Endothelial cell of umbilical vein (primary cell): ENCODE measurements around the gene NUAK1. TPM values are rescaled to one million over a fixed set of nuclear protein-coding genes. Genes with fewer than 3 reads are reported as not detected.

Experiments
- BruUV-seq: library from RNA; stranded (reverse); fragments of 400-500 nt; replicated peaks from 2 replicates; lab custom pipeline; 2021; lab: Mats Ljungman, UMichigan
- CTCF ChIA-PET: fragments of 300-600, 350-600 bp; sonication (Branson Sonifier 250); formaldehyde crosslinking; loops from one replicate; lab custom pipeline; 2021; ENCODE audit warnings: antibody characterized with exemption, inconsistent platforms; lab: Charles Lee
- POLR2A ChIA-PET: fragments of 300-600, 350-600 bp; sonication (Branson Sonifier 250); formaldehyde crosslinking; loops from one replicate; lab custom pipeline; 2021; ENCODE audit warnings: antibody characterized with exemption, inconsistent platforms; lab: Charles Lee
- DNase-seq: peaks from one replicate; pipeline ENCODE4 v3.0.0-alpha.2; 2011; ENCODE audit warnings: low read depth, low spot score
- FAIRE-seq: peaks from 2 replicates; lab custom pipeline; 2011; peaks lifted over from hg19 to GRCh38; lab: Jason Lieb, UNC
- H2AFZ ChIP-seq: 2 replicates; pipeline ENCODE4 v1.6.0; 2012; ENCODE audit warnings: low read depth, low read length, control low read depth, inconsistent platforms
- H3K27ac ChIP-seq: 2 replicates; pipeline ENCODE4 v1.5.1; 2011; ENCODE audit warnings: low read depth, mild to moderate bottlenecking, control low read depth, low read length, moderate library complexity; ENCODE audit not compliant: insufficient read depth
- H3K27me3 ChIP-seq, 2 experiments: 2 replicates each; pipeline versions ENCODE4 v1.6.0 to v1.6.1; 2011; ENCODE audit warnings: low read length in 2 of 2, mixed read lengths in 1 of 2; ENCODE audit not compliant: control insufficient read depth in 2 of 2, insufficient read depth in 2 of 2
- H3K36me3 ChIP-seq, 2 experiments: 2 replicates in 1 of 2; 3 replicates in 1 of 2; pipeline ENCODE4 v1.5.1; 2011; ENCODE audit warnings: low read length in 2 of 2, mild to moderate bottlenecking in 1 of 2, moderate library complexity in 1 of 2; ENCODE audit not compliant: control insufficient read depth in 2 of 2, insufficient read depth in 2 of 2; ENCODE audit errors: extremely low read depth in 1 of 2
- H3K4me1 ChIP-seq: 3 replicates; pipeline ENCODE4 v1.5.1; 2011; ENCODE audit warnings: mild to moderate bottlenecking, low read length; ENCODE audit not compliant: control insufficient read depth, insufficient read depth; ENCODE audit errors: extremely low read depth
- H3K4me2 ChIP-seq: 2 replicates; pipeline ENCODE4 v1.6.1; 2011; ENCODE audit warnings: low read length, control low read depth, mixed read lengths; ENCODE audit not compliant: insufficient read depth
- H3K4me3 ChIP-seq, 3 experiments: fragments of 200-600 bp in 1 of 3; sonication (generic), shearing (Covaris generic) in 1 of 3; replicated peaks in 1 of 3; 2 replicates each; pipeline ENCODE4 v1.5.1; 2011 to 2016; ENCODE audit warnings: control low read depth in 3 of 3, low read length in 3 of 3, mild to moderate bottlenecking in 2 of 3, inconsistent platforms in 1 of 3, low read depth in 1 of 3, moderate library complexity in 1 of 3; ENCODE audit not compliant: insufficient read depth in 1 of 3
- H3K79me2 ChIP-seq: 2 replicates; pipeline ENCODE4 v1.6.0; 2012; ENCODE audit warnings: low read length, inconsistent platforms; ENCODE audit not compliant: control insufficient read depth, insufficient read depth
- H3K9ac ChIP-seq: replicated peaks from 2 replicates; pipeline ENCODE3; 2011; ENCODE audit warnings: low read length, control low read depth; ENCODE audit not compliant: insufficient read depth; ENCODE audit errors: extremely low read depth
- H3K9me1 ChIP-seq: replicated peaks from 3 replicates; pipeline ENCODE4 v1.6.0; 2011; ENCODE audit warnings: mild to moderate bottlenecking, low read length; ENCODE audit not compliant: control insufficient read depth, insufficient read depth; ENCODE audit errors: extremely low read depth
- H3K9me3 ChIP-seq: replicated peaks from 2 replicates; pipeline ENCODE4 v1.5.1; 2012; ENCODE audit warnings: low read length, inconsistent platforms; ENCODE audit not compliant: control insufficient read depth, insufficient read depth
- H4K20me1 ChIP-seq: replicated peaks from 2 replicates; pipeline ENCODE3; 2011; ENCODE audit warnings: mild to moderate bottlenecking, low read length; ENCODE audit not compliant: control insufficient read depth, insufficient read depth; ENCODE audit errors: extremely low read depth
- EZH2 ChIP-seq: IDR thresholded peaks from 2 replicates; pipeline ENCODE4 v1.6.1; 2012; ENCODE audit warnings: borderline replicate concordance, low read depth, mild to moderate bottlenecking, moderate library complexity, low read length, inconsistent platforms; ENCODE audit not compliant: severe bottlenecking
- FOS ChIP-seq: IDR thresholded peaks from 2 replicates; pipeline ENCODE4 v1.6.1; 2011; ENCODE audit warnings: mild to moderate bottlenecking, low read length, moderate library complexity, borderline replicate concordance; ENCODE audit not compliant: insufficient read depth
- GATA2 ChIP-seq: IDR thresholded peaks from 2 replicates; pipeline ENCODE4 v1.7.0; 2011; ENCODE audit warnings: low read depth, mild to moderate bottlenecking, moderate library complexity, mixed read lengths, low read length; ENCODE audit not compliant: insufficient read length, insufficient read depth
- JUN ChIP-seq: IDR thresholded peaks from 2 replicates; pipeline ENCODE4 v1.6.1; 2011; ENCODE audit warnings: borderline replicate concordance, low read depth; ENCODE audit not compliant: insufficient read length, insufficient read depth
- MYC ChIP-seq: IDR thresholded peaks from one replicate; pipeline ENCODE4 v1.6.1; 2011; ENCODE audit warnings: mild to moderate bottlenecking, low read depth, low read length
- POLR2A ChIP-seq: IDR thresholded peaks from 2 replicates; pipeline ENCODE4 v1.6.1; 2012; ENCODE audit warnings: low read depth, mild to moderate bottlenecking, control low read depth, low read length
- POLR2AphosphoS5 ChIP-seq: IDR thresholded peaks from 2 replicates; pipeline ENCODE4 v1.6.1; 2012; ENCODE audit warnings: low read depth, mild to moderate bottlenecking, control low read depth, low read length, moderate library complexity; ENCODE audit not compliant: insufficient read depth
- dilution Hi-C: fragments of 300-500 bp; cut with MboI; formaldehyde crosslinking; loops from one replicate; pipeline ENCODE4 v1.15.0; 2019; ENCODE audit warnings: low sequenced_read_pairs; ENCODE audit not compliant: extremely low pct_ligation_motif_present
- intact Hi-C: fragments of 100-400 bp; cut with micrococcal nuclease; formaldehyde crosslinking; loops from one replicate; pipeline ENCODE4 v1.10.0; 2022
- polyA plus RNA-seq, 4 experiments: library from polyadenylated mRNA; depleted of rRNA in 3 of 4; stranded (reverse) in 3 of 4; unstranded in 1 of 4; fragments of >200 nt; gene quantifications; 2 replicates each; pipeline versions ENCODE4 v1.2.1 to v1.2.3, GENCODE V29; 2011 to 2012; ENCODE audit warnings: missing spikeins in 1 of 4
- total RNA-seq: library from RNA; stranded (reverse); gene quantifications from 2 replicates; pipeline ENCODE4 v1.2.3, GENCODE V29; 2021
- TF ChIP-seq, protein P1 (sequence below): IDR thresholded peaks from 2 replicates; pipeline ENCODE4 v1.6.1; 2011; ENCODE audit not compliant: insufficient read depth, insufficient read length
- TF ChIP-seq, protein P2 (sequence below), 2 donors: IDR thresholded peaks; 1 replicate in 1 of 2; 2 replicates in 1 of 2; pipeline ENCODE4 v1.5.1; 2011; ENCODE audit warnings: low read length in 2 of 2, mild to moderate bottlenecking in 2 of 2, moderate library complexity in 2 of 2, control low read depth in 1 of 2, inconsistent platforms in 1 of 2, low read depth in 1 of 2; ENCODE audit not compliant: insufficient read depth in 1 of 2; ENCODE audit errors: extremely low read depth in 1 of 2

NUAK1 gene
- total and polyA plus RNA-seq, 2 donors (not counting 3 experiments of a cell fraction or from before 2014, with no cell fraction given): 34.2 to 39.7 TPM

GRCh38 chr12:106035421-106035820 is 103.3 kb downstream of the NUAK1 start:
- Histone ChIP-seq H3K79me2 (no peaks in the 10 kb centered on the region), H3K4me1 (peaks cover 11% of the 10 kb centered on the region), H4K20me1 (no peaks in the 10 kb centered on the region), H3K9ac (no peak overlapping the region), H3K4me3 (no peak overlapping the region), H3K27me3 (no peaks in the 10 kb centered on the region), H2AFZ (no peak overlapping the region), H3K9me1 (no peaks in the 10 kb centered on the region), H3K9me3 (no peaks in the 10 kb centered on the region), H3K36me3 (no peaks in the 10 kb centered on the region), H3K4me2 (no peak overlapping the region), H3K27ac (no peak overlapping the region)
- DNase-seq: no peak
- intact Hi-C loops: no loop called here
- dilution Hi-C loops: no loop called here
- BruUV-seq: no TSS peak
- no peak for TF ChIP-seq JUN
- no peak for TF ChIP-seq MYC
- TF ChIP-seq POLR2A: no peak
- TF ChIP-seq EZH2: no peak
- no peak for TF ChIP-seq GATA2
- TF ChIP-seq, protein P1, sequence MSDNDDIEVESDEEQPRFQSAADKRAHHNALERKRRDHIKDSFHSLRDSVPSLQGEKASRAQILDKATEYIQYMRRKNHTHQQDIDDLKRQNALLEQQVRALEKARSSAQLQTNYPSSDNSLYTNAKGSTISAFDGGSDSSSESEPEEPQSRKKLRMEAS: no peak
- no peak for TF ChIP-seq FOS
- TF ChIP-seq POLR2AphosphoS5: no peak
- TF ChIP-seq, protein P2, sequence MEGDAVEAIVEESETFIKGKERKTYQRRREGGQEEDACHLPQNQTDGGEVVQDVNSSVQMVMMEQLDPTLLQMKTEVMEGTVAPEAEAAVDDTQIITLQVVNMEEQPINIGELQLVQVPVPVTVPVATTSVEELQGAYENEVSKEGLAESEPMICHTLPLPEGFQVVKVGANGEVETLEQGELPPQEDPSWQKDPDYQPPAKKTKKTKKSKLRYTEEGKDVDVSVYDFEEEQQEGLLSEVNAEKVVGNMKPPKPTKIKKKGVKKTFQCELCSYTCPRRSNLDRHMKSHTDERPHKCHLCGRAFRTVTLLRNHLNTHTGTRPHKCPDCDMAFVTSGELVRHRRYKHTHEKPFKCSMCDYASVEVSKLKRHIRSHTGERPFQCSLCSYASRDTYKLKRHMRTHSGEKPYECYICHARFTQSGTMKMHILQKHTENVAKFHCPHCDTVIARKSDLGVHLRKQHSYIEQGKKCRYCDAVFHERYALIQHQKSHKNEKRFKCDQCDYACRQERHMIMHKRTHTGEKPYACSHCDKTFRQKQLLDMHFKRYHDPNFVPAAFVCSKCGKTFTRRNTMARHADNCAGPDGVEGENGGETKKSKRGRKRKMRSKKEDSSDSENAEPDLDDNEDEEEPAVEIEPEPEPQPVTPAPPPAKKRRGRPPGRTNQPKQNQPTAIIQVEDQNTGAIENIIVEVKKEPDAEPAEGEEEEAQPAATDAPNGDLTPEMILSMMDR (IDR thresholded peaks at IDR 0.05; ENCODE audit: extremely low read depth in 1 of 2, insufficient read depth in 1 of 2, low read depth in 1 of 2, low read length in 2 of 2): no peak
- FAIRE-seq: no peak
- ChIA-PET POLR2A (no interaction called here), CTCF (no interaction called here)
